Stimulated activated CD8-positive, alpha-beta memory T cell treated with anti-CD3 and anti-CD28 coated beads, Interleukin-12 subunit alpha, Interleukin-12 subunit beta, amount 100 ng/mL, for 24 hours (primary cell): ENCODE measurements around the gene IFT80.
"Not testable (repeated sequence)": the region's sequence is repeated elsewhere in the genome, so short reads cannot be mapped to it uniquely, and the experiment has no call there.

Experiments
- DNase-seq: peaks from one replicate; pipeline ENCODE4 v3.0.0-alpha.2; 2020; ENCODE audit errors: extremely low read depth

The IFT80 gene

GRCh38 chr3:160278210-160278609 lies 120.8 kb downstream of the IFT80 start:
- no peak for DNase-seq

DNA sequence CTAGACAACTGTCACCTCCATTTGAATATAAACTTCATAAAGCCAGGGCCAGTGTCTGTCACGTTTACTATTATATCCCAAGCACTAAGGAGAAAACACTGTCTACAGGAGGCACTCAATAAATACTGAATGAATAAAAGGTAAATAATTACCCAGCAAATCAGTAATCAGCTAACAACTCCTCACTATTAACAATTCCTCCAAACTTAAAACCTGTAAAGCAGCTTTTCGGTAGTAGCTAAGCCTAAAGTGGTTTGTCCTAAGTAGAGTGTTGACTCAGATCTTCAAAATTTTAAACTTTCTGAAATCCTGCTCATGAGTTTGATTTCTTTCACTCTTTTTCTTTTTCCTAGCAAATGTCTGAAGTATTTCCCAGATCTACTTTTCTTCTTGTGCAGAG lies 133.9 kb downstream of the IFT80 start:
- no peak for DNase-seq

GRCh38 chr3:160260587-160261270 lies 138.3 kb downstream of the IFT80 start:
- DNase-seq = no peak

GRCh38 chr3:160259589-160259988 lies 139.4 kb downstream of the IFT80 start:
- no peak for DNase-seq

DNA sequence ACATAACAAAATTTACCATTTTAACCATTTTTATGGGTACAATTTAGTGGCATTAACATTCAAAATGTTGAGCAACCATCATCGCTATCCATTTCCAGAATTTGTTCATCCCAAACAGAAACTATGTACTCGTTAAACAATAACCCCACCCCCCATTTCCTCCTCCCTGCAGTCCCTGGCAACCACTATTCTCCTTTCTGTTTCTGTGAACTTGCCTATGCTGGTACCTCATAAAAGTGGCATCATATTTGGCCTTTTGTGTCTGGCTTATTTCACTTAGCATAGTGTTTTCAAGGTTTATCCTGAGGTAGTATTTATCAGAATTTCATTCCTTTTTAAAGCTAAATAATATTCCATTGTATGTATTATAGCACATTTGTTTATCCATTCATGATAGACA lies 141.4 kb downstream of the IFT80 start:
- DNase-seq = no peak

GRCh38 chr3:160253298-160253697 lies 145.7 kb downstream of the IFT80 start:
- no peak for DNase-seq

- no peak for DNase-seq
Observed at GRCh38 chr3:160247766-160248165, 151.3 kb downstream of the IFT80 start.

DNA sequence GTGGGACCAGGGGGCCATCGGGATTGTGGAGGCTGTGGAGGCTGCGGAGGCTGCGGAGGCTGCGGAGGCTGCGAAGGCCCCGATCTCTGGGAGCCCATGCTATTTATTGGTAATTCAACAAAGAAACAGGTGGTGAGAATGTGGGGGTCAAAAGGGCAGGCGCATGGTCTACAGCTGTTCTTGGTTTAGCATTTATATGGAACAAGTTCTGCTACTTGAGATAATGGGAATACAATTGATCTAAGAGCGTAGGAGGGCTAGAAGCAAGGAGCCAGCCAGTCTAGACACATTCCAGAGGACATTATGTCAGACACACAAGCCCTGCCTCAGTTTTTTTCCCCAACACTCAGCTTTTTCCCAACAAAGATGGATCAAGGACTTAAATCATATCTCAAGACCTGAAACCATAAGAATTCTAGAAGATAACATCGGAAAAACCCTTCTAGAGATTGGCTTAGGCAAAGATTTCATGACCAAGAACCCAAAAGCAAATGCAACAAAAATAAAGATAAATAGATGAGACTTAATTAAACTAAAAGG lies 153.7 kb downstream of the IFT80 start:
- DNase-seq = no peak

- DNase-seq = not testable (repeated sequence)
Observed at GRCh38 chr3:160240719-160241118, 158.3 kb downstream of the IFT80 start.

DNA sequence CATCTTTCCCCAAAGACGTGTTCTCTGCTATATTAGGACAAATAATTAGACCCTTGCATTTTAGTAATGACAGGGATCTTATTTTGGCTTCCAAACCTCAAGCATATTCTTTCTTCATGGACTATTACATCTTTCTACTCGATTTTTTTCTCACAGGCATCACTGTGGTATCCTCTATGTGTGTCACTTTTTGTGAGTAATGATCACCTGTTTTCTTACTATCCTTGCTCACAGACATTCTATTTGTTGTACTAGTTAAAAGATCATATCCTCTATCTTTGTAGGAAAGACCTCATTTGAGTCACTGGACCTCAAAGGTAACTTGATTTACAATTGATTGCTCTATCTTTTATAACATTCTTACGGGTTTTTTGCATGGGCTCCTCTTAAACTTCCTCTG lies 167.0 kb downstream of the IFT80 start:
- no peak for DNase-seq

DNA sequence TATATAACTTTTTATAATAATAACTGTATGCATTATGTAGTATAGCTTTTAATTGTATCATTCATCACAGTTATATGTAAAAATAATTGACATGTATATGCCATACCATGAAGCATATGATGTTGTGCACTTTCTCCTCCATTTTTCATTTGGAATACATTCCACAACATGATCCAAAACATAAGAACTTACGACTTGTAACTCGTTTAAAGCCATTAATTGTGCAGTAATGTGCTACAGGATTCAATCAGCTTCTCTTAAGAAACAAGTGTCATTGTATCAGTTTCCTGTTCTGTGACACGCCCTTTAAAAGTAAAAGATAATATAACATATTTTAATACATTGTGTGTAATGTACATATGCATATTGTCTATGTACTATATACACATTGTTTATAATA lies 171.6 kb downstream of the IFT80 start:
- no peak for DNase-seq

DNA sequence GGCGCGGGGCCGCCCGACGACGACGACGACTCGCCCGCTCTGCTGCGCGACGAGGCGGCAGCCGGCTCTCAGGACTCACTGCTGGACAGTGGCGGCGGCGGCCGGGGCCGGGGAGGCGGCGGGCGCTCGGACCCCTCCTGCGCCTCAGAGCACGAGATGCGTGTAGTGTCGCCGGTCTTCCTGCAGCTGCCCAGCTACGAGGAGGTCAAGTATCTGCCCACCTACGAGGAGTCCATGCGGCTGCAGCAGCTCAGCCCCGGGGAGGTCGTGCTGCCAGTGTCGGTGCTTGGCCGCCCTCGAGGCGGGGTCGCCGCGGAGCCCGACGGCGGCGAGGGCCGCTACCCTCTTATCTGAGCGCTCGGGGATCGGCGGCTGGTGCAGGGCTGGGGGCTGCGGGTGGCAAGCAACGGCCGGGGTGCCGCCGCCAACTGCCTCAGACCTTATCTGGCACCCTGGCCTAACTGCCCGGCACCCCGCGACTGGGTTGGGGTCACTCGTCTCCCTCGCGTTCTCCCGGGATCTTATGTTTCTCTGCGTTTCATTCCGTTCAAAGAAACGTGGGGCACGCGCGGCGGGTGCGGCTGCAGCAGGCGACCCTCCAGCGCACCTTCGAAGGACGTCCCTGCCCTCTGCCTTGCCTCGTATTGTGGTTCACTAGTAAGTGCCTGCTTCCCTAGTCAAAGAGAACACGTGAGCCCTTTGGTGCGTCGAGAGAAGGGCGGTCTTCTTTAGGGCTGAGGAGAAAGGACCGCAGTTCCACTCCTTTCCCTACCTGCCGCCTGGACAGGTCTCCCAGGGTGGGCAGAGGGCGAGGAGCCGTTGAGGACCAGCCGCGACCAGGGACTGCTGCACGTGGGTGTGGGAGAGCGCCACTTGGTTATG lies 172.8 kb downstream of the IFT80 start:
- no peak for DNase-seq

DNA sequence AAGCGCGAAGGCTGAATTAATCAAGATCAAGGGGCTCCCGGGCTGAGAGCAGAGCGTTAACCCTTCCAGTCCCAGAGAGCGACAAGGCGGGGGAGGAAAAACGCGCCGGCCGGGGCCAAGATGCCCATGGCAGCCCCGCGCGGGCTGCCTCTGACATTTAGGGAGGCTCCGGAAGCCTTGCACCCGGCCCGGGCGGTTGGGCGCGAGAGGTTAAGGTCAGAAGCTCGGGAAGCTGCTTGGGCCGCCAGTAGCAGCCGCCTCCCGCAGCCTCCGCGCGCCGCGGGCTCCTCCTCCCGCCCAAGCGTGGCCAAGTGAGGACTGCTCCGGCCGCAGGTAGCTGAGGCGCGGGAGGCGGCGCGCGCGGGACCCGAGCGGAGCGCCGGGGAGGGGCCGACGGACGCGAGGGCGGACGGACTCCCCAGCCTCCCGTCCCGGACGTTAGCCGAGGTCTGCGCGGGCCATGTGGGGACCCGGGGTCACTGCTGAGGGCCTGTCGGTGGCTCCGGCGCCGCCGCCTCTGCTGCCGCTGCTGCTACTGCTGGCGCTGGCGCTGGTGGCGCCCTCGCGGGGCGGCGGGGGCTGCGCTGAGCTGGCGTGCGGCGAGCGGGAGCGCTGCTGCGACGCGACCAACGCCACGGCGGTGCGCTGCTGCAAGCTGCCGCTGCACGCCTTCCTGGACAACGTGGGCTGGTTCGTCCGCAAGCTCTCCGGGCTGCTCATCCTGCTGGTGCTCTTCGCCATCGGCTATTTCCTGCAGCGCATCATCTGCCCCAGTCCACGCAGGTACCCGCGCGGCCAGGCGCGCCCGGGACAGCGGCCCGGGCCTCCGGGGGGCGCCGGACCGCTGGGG lies 173.6 kb downstream of the IFT80 start, which contains the start of gene C3orf80:
C3orf80 (plus strand) TSS at position 247 of the 850 bp plus-strand sequence; CDS start at position 461, 214 bp downstream.
- DNase-seq = no peak

- no peak for DNase-seq
Observed at GRCh38 chr3:160224811-160225175, 174.2 kb downstream of the IFT80 start.

DNA sequence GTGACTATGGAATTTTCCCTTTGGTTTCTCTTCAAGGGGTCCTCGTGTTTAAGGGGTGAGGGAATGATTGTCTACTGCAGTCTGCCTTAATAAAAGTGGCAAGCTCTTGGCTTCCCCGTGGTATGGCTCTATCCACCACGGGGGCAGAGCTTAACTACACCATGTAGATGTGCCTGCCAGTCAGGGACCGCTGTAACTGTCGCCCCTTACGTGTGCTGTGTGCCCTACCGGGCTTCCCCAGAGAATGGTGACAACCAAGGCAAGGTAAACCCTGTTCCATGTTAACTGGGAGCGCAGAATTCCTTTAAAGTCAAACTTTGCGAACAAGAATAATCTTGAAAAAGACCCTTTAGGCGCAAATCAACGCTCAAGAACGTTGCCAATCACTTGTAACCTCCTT lies 174.8 kb downstream of the IFT80 start:
- no peak for DNase-seq

DNA sequence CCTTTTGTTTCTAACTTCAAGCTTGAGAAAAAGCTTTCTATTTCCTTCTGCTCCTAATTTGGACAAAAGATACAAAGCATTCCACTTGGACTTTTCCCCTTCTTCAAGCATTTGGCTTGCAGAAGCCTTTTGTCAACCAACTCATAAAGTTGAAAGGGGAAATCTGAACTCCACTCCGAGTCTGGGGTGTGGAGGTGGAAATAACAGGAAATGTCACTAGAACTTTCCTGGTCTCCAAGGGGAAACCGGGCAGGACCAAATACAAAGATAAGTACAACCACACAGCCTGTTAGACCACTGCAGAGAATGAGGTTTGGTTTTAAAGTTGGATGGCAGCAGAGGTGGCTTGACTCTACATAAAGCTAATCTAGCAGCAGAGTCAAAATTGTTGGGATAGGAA lies 178.0 kb downstream of the IFT80 start:
- no peak for DNase-seq

- no peak for DNase-seq
Observed at GRCh38 chr3:160220038-160220437, 179.0 kb downstream of the IFT80 start.

GRCh38 chr3:160218136-160218535 lies 180.9 kb downstream of the IFT80 start:
- DNase-seq = no peak

DNA sequence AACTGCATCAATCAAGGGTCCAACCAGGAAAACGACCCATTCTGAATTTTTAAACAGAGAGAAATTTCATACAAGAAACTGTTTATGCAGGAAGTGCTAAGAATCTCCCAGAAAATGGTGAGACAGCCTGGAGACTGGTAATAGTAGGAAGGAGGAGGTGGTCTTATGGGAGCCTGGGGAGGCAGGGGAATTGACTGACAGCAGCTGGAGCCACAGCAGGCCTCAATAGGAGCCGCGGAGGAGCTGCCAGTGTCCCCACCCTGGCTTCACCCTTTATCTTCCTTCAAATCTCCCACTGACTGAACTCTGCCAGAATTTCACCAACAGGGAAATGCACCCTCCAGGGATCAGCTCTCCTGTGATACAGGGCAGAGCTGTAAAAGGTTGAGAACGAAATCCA lies 181.3 kb downstream of the IFT80 start:
- no peak for DNase-seq

DNA sequence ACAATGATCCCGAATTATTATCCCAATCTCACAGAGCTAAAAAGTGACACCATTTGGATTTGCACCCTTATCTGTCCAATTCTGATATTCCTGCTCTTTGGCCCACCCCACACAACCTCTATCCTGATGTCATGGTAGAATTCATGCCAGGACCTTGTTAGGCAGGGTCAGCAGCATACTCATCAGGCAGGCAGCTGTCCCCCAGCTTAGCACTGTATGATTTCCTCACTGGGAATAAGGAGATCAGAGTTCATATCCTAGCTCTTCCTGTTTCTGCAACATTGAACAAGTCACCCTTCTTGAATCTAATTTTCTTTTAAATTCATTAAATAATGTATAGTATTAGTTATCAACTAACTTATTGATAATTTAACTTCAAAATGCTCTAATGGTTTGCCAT lies 185.8 kb downstream of the IFT80 start:
- DNase-seq = no peak

- no peak for DNase-seq
Observed at GRCh38 chr3:160210799-160211221, 188.2 kb downstream of the IFT80 start.

DNA sequence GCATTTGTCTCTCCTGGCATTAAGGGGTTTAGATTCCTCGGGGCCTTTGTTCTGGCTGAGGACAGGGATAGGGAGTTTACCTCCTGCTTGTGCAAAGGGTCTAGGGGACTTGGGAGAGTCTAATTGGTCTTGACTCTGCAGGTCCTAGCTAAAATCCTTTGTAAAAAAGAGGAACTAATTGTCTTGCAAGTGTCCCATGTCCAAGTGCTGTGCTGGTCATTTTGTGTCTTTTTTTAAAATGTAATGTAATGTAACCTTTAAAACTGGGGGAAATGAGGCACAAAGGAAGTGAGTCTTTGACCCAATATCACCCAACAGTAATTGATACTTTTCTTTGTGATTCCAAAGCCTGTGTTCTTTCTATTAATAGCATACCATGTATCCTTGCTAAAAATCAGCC lies 188.7 kb downstream of the IFT80 start:
- no peak for DNase-seq
